ENCODE data around the gene KDELR1. TPM values are rescaled to one million over a fixed set of nuclear protein-coding genes. Genes with fewer than 3 reads are reported as not detected.
A peak's percentile ranks its signal among the peaks of the same experiment; 100 is the strongest.

KDELR1 gene
- total and polyA plus RNA-seq, 12 donors = 55.1 to 96.0 (median 73.2) TPM

GRCh38 chr19:48424694-48425219 is 33.4 kb upstream of the KDELR1 start:
- no peak for TF ChIP-seq CTCF (IDR thresholded peaks at IDR 0.05)
- H3K36me3 ChIP-seq = no peaks in the 10 kb centered on the region
- H3K27me3 ChIP-seq = no peaks in the 10 kb centered on the region
- intact Hi-C loops (cut with DNase I) = no loop called here
- H3K4me1 ChIP-seq = peaks cover 0 to 13% (median 0%) of the 10 kb centered on the region in 9 donors
- ATAC-seq = peak in 5 of 8 donors; percentile 27 to 72 (median 41)
- H3K9me3 ChIP-seq = no peaks in the 10 kb centered on the region
- no peak for DNase-seq
- H3K27ac ChIP-seq = peak overlapping the region in 2 of 10 donors; percentile 15 to 65
- WGBS, 2 donors = 35 to 36% methylated on average over 8 of the region's 8 CpGs
- H3K4me3 ChIP-seq = no peak overlapping the region

DNA sequence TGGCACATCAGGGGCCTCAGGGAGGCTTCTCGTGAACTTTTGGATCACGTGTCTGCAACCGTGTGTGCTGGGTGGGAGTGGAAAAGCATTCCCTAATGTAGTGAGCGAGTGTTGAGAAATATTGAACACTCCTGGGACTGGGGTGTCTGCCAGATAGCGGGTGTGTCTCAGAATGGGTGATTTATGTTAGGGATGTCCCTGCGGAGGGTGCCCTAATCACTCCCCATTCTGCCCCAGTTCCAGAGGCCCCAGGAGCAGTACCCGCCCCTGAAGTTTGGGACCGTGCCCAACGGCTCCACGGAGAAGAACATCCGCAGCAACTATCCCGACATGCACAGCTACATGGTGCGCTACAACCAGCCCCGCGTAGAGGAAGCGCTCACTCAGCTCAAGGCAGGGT is 30.2 kb upstream of the KDELR1 start:
- intact Hi-C loops (cut with DNase I) = no loop called here
- DNase-seq (no peak), ATAC-seq (no peak)
- Histone ChIP-seq H3K36me3 (no peaks in the 10 kb centered on the region), H3K27me3 (peaks cover 0 to 5% (median 0%) of the 10 kb centered on the region in 7 donors), H3K4me1 (peaks cover 0 to 15% (median 0%) of the 10 kb centered on the region in 9 donors), H3K27ac (no peak overlapping the region), H3K9me3 (no peaks in the 10 kb centered on the region), H3K4me3 (no peak overlapping the region)
- WGBS, 2 donors = 74 to 77% methylated on average over 16 of the region's 16 CpGs
- no peak for TF ChIP-seq CTCF (IDR thresholded peaks at IDR 0.05)

DNA sequence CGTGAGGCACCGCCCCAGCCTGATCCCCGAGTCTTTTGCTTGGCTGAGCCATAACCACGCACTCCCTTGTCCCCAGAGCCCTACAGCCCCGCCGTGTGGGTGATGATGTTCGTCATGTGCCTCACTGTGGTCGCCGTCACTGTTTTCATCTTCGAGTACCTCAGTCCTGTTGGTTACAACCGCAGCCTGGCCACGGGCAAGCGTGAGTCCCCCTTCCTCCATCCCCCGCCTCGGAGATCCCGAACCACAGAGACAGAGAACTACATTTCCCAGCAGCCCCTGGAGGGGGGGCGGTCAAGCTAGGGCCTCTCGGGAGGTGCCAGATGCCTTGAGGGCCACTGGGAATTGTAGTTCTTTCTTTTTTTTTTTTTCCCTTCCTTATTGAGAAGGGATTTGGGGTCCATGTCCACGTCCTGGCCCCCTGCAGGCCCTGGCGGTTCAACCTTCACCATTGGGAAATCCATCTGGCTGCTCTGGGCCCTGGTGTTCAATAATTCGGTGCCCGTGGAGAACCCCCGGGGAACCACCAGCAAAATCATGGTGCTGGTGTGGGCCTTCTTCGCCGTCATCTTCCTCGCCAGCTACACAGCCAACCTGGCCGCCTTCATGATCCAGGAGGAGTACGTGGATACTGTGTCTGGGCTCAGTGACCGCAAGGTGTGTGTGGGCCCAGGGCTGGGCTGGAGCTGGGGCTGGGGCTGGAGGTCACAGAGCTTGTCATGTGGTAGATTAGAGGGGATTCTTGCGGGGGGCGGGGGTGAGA is 28.0 kb upstream of the KDELR1 start:
- WGBS, 2 donors = 67 to 69% methylated on average over 31 of the region's 31 CpGs
- Histone ChIP-seq H3K27me3 (peaks cover 0 to 20% (median 9%) of the 10 kb centered on the region in 7 donors), H3K4me3 (no peak overlapping the region), H3K27ac (no peak overlapping the region), H3K36me3 (no peaks in the 10 kb centered on the region), H3K4me1 (peaks cover 0 to 16% (median 4%) of the 10 kb centered on the region in 9 donors), H3K9me3 (no peaks in the 10 kb centered on the region)
- no peak for TF ChIP-seq CTCF (IDR thresholded peaks at IDR 0.05)
- intact Hi-C loops (cut with DNase I) = no loop called here
- ATAC-seq (peak in 5 of 8 donors; percentile 40 to 67 (median 54)), DNase-seq (no peak)

- DNase-seq = no peak
- peaks cover 0 to 16% (median 6%) of the 10 kb centered on the region in 9 donors for H3K4me1 ChIP-seq
- no peak for ATAC-seq
- H3K27me3 ChIP-seq = peaks cover 0 to 24% (median 9%) of the 10 kb centered on the region in 7 donors
- no peak for TF ChIP-seq CTCF (IDR thresholded peaks at IDR 0.05)
- H3K27ac ChIP-seq = no peak overlapping the region
- no peaks in the 10 kb centered on the region for H3K36me3 ChIP-seq
- WGBS, 2 donors = 81 to 87% methylated on average over 6 of the region's 6 CpGs
- H3K9me3 ChIP-seq = no peaks in the 10 kb centered on the region
- intact Hi-C loops (cut with DNase I) = no loop called here
- H3K4me3 ChIP-seq = no peak overlapping the region
Measured at GRCh38 chr19:48418317-48419064, 27.1 kb upstream of the KDELR1 start.
